ENCODE measurements around the gene PPIC.
"Not testable (repeated sequence)": the region's sequence is repeated elsewhere in the genome, so short reads cannot be mapped to it uniquely, and the experiment has no call there.

The PPIC gene

DNA sequence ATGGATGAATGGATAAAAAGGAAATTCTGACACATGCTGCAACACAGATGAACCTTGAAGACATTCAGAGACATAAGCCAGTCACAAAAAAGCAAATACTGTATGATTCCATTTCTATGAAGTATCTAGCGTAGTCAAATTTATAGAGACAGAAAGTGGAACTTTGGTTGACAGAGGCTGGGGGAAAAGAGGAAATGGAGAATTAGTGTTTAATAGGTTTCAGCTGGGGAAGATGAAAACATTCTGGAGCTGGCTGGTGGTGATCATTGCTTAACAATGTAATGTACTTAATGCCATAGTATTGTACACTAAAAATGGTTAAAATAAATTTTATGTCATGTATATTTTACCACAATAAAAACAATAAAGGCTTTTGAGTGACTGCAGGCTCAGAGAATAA lies 24.2 kb downstream of the PPIC start:
- in situ Hi-C loops (cut with MboI; ENCODE audit: low sequenced_read_pairs): no loop called here

- in situ Hi-C loops (cut with MboI; ENCODE audit: low sequenced_read_pairs): no loop called here
These were observed 28.8 kb downstream of the PPIC start for GRCh38 chr5:123007754-123008153.

- in situ Hi-C loops (cut with MboI; ENCODE audit: low sequenced_read_pairs): no loop called here
These were observed 29.3 kb downstream of the PPIC start for GRCh38 chr5:123007182-123007581.

DNA sequence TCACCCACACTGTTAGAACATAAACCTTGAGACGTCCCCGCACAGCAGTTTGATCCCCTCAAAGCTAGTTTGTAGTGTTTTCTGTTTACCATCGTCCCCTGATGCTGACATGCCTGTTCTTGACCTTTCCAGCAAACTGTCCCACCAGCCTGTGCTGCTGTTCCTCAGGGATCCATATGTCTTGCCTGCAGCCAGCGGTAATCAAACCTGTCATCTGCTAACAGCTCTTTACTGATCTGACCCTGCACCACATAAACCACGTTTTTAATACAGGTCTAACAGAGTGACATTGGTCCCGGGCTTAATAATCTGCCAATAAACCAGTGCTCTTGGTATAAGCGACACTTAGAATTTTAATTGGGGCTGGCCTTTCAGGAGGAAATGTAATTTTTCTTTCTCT lies 34.7 kb downstream of the PPIC start:
- in situ Hi-C loops (cut with MboI; ENCODE audit: low sequenced_read_pairs): no loop called here

- in situ Hi-C loops (cut with MboI; ENCODE audit: low sequenced_read_pairs): no loop called here
These were observed 35.8 kb downstream of the PPIC start for GRCh38 chr5:123000731-123001130.

DNA sequence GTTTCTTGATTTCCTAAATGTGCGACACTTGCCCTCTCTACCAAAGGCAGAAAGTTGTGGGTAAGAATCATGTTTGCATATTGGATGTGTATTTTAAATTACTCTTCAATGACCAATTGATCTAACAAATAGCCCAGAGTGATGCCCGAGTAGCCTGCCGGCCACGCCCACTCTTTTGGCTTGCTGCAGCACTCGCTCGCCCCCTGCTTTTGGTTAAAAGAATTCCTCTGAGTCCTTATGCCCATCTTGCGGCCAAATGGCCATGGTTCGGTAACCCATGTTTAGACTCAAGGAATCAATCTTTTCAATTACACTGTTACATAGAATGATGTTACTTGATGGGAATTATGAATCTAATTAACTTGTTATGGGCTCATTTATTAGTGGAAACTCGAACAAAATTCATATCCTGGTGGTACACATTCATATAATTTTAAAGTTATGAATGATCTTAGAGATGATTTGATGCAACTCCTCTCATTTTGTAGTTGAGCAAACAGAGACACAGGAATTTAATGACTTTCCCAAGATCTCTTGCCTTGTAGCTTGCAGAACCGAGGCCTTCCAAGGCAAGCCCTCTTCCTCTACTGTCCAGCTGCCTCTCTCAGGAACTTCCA lies 36.5 kb downstream of the PPIC start:
- in situ Hi-C loops (cut with MboI; ENCODE audit: low sequenced_read_pairs): no loop called here

GRCh38 chr5:122997294-122997693 lies 39.2 kb downstream of the PPIC start:
- in situ Hi-C loops (cut with MboI; ENCODE audit: low sequenced_read_pairs): no loop called here

DNA sequence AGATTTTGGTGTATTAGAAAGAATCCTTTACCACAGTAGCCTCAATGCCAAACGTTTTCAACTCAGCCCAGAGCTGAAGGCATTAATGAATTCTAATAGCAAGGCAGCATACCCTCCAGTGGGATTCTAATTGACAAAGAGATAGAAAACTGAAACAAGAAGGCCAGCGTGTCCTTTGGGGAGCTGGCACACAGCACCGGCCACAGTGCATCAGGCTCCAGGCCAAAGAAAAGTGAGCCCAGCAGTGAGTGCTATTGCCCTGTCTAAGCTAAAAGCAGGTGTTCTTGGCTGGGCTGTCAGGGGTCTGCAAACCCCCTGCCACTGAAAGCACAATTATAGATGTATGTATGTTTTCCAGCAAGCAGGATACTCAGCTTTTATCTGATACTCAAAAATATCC lies 40.4 kb downstream of the PPIC start:
- in situ Hi-C loops (cut with MboI; ENCODE audit: low sequenced_read_pairs): no loop called here

DNA sequence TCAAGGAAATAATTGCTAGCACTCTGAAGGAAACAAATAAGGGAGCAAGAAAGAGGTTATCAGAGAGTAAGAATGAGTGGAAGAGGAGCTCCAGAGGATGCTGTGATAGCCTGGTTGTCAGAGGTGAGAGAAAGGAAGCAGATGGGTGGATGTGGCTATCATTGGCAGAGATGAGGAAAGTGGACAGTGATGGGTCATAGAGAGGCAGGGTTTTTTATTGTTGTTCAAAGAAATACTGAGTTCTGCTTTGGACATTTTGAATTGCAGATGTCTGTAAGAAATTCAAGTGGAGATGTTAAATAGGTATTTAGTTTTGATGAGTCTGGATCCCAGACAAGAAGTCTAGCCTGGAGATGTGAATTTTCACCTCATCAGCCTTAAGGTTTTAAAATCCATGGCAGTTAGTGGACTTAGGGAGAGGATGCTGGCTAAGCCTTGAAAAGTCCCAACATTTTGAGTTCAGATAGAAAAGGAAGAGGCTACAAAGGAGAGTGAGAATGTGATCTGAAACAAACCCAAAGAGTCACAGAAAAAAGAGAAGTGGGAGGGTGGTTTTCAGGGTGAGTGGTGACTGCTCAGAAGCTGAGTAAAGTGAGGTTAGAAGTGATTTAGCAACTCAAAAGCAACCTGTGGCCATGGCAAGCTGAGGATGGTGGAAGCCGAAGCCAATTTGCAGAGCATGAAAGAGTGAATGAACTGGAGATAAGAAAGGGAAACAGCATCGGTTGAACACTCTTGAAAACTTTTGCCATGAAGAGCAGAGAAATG lies 50.4 kb downstream of the PPIC start:
- in situ Hi-C loops (cut with MboI; ENCODE audit: low sequenced_read_pairs): no loop called here

- in situ Hi-C loops (cut with MboI; ENCODE audit: low sequenced_read_pairs): no loop called here
These were observed 51.4 kb downstream of the PPIC start for GRCh38 chr5:122985006-122985700.

GRCh38 chr5:122984425-122984824 lies 52.1 kb downstream of the PPIC start:
- in situ Hi-C loops (cut with MboI; ENCODE audit: low sequenced_read_pairs): no loop called here

DNA sequence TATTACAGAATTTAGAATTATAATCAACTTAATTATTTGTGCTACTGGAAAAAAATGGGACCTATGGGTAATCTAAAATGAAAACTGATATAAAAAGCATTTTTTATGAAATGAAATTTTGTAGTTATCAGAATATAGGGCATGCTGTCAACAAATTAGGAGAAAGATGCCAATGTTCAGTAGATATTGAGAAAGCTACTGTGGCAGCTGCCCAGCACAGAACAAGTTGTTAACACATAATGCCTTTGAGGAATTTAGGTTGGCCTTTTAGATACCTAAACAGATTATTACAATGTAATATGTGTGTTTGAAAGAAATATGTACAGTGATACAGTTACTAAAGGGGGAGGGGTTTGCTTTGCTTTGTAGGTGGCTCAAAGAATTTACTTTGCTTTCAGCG lies 54.1 kb downstream of the PPIC start:
- in situ Hi-C loops (cut with MboI; ENCODE audit: low sequenced_read_pairs): no loop called here

- in situ Hi-C loops (cut with MboI; ENCODE audit: low sequenced_read_pairs): no loop called here
These were observed 54.7 kb downstream of the PPIC start for GRCh38 chr5:122981846-122982245.

DNA sequence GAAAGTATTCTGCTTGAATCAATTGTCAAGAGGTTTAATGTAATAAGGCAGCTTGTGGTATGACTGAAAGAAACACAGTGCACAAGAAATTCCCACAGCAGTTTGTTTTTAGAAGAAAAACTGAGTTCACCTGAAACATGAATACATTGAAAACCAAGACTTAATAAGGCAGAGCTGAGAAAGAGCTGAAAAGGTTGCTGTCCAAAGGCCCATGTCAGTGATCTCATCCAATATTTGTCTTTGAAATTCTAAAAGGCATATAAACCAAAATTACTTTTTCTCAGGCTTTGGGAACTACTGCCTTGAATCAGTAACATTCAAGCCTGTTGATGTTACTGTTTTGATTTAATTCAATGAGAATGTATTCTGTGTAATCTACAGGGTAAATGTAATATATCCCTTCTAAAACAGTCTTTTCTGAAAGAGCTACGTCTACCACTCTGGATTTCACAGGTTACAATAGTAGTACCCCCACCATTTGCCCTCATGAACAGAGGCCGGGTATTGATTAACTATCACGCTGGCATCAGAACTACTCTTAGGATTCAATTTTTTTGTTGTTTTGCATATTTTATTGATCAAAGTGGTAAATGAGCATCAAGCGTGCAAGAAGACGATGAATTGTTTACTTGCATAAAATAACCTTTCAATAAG lies 57.8 kb downstream of the PPIC start:
- in situ Hi-C loops (cut with MboI; ENCODE audit: low sequenced_read_pairs): no loop called here

- in situ Hi-C loops (cut with MboI; ENCODE audit: low sequenced_read_pairs): no loop called here
These were observed 58.5 kb downstream of the PPIC start for GRCh38 chr5:122978068-122978467.

DNA sequence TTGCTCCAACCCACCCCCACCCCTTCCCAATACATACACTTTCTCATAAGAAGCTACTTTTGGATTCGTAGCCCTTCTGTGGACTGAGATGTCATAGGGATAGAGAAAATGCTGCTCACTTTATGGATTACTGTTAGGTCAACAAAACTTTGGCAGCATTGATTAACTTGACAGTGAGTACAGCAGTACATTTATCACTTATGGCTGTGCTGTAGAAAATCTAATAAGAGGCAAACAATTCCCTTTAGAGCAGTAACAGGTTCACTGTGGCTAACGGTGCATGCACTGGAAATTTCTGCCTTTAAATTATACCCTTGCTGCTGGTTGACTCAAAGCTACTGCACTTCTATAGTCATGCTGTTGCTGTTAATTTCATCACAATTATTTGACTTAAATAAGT lies 59.2 kb downstream of the PPIC start:
- in situ Hi-C loops (cut with MboI; ENCODE audit: low sequenced_read_pairs): no loop called here

- in situ Hi-C loops (cut with MboI; ENCODE audit: low sequenced_read_pairs): not testable (repeated sequence)
These were observed 62.3 kb downstream of the PPIC start for GRCh38 chr5:122974251-122974650.

GRCh38 chr5:122973759-122974158 lies 62.8 kb downstream of the PPIC start:
- in situ Hi-C loops (cut with MboI; ENCODE audit: low sequenced_read_pairs): not testable (repeated sequence)
